Transverse colon (tissue), 4 donors: ENCODE results near the gene HERC6.

ENCODE experiments used
- POLR2AphosphoS5 ChIP-seq, 3 donors: sonication (generic); formaldehyde crosslinking; IDR thresholded peaks; one replicate each; pipeline ENCODE4 v1.6.1; 2016; ENCODE audit warnings: antibody characterized with exemption in 3 of 3
- TF ChIP-seq, protein P1 (sequence below), 5 experiments: fragments of 200-600 bp in 3 of 5; fragments of 450-650 bp in 2 of 5; sonication (generic) in 3 of 5; IDR thresholded peaks; 1 replicate in 2 of 5; 2 replicates in 3 of 5; pipeline ENCODE4 v1.5.1; 2016 to 2017; ENCODE audit warnings: antibody characterized with exemption in 5 of 5, inconsistent platforms in 3 of 5, mild to moderate bottlenecking in 2 of 5, moderate library complexity in 1 of 5

DNA sequence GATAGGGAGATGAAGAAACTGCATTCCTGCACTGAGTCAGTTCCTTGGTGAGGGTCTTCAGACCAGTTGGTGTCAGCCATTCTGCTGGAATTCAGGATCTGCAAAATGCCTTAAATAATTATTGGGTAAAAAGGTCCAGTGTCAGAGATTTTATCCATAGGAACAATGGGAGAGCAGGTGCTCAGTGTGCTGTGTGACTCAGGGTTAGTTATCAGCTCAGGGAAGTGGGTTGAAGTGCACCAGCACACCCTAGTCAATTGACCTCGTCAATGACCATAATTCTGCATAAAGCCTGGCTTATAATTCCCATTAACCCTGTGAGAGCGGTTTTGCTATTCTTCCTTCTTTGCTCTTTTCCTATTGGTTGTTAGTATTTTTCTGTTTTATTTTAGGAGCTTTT is 37.3 kb downstream of the HERC6 start:
- TF ChIP-seq, protein P1, sequence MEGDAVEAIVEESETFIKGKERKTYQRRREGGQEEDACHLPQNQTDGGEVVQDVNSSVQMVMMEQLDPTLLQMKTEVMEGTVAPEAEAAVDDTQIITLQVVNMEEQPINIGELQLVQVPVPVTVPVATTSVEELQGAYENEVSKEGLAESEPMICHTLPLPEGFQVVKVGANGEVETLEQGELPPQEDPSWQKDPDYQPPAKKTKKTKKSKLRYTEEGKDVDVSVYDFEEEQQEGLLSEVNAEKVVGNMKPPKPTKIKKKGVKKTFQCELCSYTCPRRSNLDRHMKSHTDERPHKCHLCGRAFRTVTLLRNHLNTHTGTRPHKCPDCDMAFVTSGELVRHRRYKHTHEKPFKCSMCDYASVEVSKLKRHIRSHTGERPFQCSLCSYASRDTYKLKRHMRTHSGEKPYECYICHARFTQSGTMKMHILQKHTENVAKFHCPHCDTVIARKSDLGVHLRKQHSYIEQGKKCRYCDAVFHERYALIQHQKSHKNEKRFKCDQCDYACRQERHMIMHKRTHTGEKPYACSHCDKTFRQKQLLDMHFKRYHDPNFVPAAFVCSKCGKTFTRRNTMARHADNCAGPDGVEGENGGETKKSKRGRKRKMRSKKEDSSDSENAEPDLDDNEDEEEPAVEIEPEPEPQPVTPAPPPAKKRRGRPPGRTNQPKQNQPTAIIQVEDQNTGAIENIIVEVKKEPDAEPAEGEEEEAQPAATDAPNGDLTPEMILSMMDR (IDR thresholded peaks at IDR 0.05): no peak
- no peak for TF ChIP-seq POLR2AphosphoS5 (IDR thresholded peaks at IDR 0.05)
